Measurements from ENCODE around the gene RIPOR3. TPM values are rescaled to one million over a fixed set of nuclear protein-coding genes. Genes with fewer than 3 reads are reported as not detected.
"Not testable (repeated sequence)": the region's sequence is repeated elsewhere in the genome, so short reads cannot be mapped to it uniquely, and the experiment has no call there.

Gene RIPOR3
- total and polyA plus RNA-seq, 12 donors: 1.6 to 50.2 (median 3.3) TPM

DNA sequence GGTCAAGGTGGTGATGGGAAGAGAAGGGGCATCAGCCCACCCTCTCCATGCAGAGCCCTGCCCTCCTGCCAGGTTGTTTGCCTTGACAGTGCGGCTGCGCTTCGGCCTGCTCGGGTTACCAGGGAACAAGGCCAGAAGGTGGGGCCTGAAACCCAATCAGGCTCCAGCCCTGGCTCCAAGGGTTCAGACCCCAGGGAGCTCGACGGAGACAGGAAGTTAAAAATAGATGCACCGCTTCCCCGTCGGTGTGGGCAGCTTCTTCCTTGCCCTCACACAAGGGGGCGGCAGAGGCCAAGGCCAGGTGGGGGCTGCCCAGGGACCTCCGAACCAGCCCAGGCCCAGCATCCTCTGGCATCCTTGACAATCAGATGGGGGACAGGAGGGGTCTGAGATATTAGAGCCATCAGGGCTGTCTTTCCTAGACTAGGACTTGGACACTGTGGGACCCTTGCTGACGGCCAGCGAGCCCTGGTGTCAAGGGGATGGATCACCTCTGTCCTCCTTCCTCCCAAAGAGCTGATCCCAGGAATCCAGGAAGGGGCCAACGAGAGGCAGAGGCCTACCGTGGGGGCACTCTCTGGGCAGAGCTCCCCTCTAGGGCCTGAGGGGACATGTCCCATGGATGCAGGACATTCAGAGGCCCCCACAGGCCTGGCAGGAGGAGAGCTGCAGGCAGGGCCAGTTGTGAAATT lies 65.2 kb downstream of the RIPOR3 start:
- Histone ChIP-seq H3K36me3 (peaks cover 0 to 6% (median 0%) of the 10 kb centered on the region in 9 donors), H3K4me3 (no peak overlapping the region), H3K27ac (peak overlapping the region in 5 of 10 donors; percentile 18 to 46 (median 34)), H3K4me1 (peaks cover 0 to 27% (median 12%) of the 10 kb centered on the region in 9 donors), H3K27me3 (no peaks in the 10 kb centered on the region), H3K9me3 (peaks cover 0 to 8% (median 5%) of the 10 kb centered on the region in 11 donors)
- TF ChIP-seq, protein P1, sequence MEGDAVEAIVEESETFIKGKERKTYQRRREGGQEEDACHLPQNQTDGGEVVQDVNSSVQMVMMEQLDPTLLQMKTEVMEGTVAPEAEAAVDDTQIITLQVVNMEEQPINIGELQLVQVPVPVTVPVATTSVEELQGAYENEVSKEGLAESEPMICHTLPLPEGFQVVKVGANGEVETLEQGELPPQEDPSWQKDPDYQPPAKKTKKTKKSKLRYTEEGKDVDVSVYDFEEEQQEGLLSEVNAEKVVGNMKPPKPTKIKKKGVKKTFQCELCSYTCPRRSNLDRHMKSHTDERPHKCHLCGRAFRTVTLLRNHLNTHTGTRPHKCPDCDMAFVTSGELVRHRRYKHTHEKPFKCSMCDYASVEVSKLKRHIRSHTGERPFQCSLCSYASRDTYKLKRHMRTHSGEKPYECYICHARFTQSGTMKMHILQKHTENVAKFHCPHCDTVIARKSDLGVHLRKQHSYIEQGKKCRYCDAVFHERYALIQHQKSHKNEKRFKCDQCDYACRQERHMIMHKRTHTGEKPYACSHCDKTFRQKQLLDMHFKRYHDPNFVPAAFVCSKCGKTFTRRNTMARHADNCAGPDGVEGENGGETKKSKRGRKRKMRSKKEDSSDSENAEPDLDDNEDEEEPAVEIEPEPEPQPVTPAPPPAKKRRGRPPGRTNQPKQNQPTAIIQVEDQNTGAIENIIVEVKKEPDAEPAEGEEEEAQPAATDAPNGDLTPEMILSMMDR (IDR thresholded peaks at IDR 0.05): peak; percentile 31 to 75 (median 63)
- 32 to 33% methylated on average over 15 of the region's 15 CpGs for WGBS, 2 donors
- DNase-seq (peak; percentile 58 to 72), ATAC-seq (peak; percentile 54 to 82 (median 70))
- intact Hi-C loops (cut with DNase I): loop anchor here in 7 of 10 donors (1.0 to 10.0 kb wide), 4 partner anchors 87 to 119 kb away; no protein-coding TSS in a partner anchor

DNA sequence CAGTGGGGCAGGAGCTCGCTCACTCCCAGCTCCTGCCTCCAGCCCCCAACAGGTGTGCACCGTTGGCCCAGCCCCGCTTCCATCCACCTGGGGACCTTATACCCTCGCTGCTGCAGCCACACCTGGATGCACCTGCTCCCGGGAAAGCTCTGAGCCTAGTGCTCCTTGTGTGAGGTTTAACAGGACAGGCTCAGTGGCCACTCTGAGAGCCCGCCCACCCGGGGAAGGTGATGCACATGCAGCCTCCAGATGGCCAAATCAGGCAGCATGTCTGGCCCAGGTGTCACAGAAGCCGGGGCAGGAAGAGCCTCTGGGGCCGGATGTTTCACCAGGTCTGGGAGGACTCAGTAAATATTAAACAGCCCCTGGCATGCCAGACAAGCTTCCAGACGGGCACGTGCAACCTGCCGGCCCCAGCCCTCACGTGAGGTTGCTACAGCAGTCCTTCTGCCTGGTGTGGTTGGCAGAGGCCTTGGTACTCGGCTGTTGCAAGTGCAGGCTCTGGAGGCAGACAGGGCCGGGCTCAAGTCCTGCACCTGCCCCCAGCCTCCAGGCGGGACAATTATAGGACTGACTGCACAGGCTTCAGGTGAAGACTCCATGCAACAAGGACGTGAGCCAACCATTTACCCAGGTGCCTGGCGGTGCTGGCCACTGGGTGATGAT lies 66.9 kb downstream of the RIPOR3 start:
- H3K4me1 ChIP-seq: peaks cover 0 to 26% (median 11%) of the 10 kb centered on the region in 9 donors
- whole genome bisulfite sequencing, 2 donors: 80 to 83% methylated on average over 18 of the region's 18 CpGs
- peaks cover 0 to 16% (median 6%) of the 10 kb centered on the region in 11 donors for H3K9me3 ChIP-seq
- no peak overlapping the region for H3K27ac ChIP-seq
- intact Hi-C loops (cut with DNase I): loop anchor here in 6 of 10 donors (5.0 to 10.0 kb wide), 2 partner anchors 118 to 120 kb away; no protein-coding TSS in a partner anchor
- no peak overlapping the region for H3K4me3 ChIP-seq
- TF ChIP-seq, protein P1 (IDR thresholded peaks at IDR 0.05): no peak
- peak in 1 of 8 donors; percentile 3 for ATAC-seq
- peaks cover 0 to 6% (median 0%) of the 10 kb centered on the region in 9 donors for H3K36me3 ChIP-seq
- no peak for DNase-seq
- no peaks in the 10 kb centered on the region for H3K27me3 ChIP-seq

DNA sequence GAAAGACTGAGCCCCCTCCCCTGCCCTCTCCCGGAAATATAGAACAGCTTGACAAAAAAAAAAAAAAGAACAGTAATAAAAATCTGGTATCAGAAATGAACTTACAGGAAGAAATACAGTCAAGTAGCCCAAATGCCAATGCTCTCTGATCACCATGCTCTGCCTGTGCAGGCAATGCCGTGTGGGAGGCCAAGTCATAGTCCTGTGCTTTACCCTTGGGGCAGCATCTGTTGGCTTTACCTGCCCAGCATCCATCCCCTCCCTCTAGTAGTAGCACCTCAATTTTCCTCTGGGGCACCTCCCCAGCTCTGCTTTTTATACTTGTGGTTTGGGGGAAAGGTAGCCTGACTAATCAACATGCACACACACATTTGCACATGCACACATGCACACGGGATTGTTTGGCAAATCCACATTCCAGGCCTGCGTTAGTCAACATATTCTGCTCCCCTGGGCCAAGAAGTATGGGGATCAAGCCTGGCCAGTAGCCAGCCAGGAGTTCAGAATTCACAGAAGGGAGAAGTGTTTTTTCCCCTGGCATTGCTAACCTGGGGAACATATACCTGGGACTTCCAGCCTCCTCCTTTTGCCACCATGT lies 70.2 kb downstream of the RIPOR3 start:
- DNase-seq: no peak
- WGBS, 2 donors: 50 to 85% methylated on average over 4 of the region's 4 CpGs
- intact Hi-C loops (cut with DNase I): loop anchor here in 4 of 10 donors (10.0 kb wide), 1 partner anchor 124 kb away; no protein-coding TSS in a partner anchor

DNA sequence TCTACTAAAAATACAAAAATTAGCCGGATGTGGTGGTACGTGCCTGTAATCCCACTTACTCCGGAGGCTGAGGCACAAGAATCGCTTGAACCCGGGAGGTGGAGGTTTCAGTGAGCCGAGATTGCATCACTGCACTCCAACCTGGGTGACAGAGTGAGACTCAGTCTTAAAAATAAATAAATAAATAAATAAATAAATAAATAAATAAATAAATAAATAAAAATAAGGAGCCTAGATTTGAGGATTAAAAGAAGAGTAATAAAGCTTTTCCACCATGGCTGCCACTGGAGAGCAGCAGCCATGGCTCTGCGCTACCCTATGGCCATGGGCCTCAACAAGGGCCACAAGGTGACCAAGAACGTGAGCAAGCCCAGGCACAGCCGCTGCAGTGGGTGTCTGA lies 70.9 kb downstream of the RIPOR3 start:
- not testable (repeated sequence) for ATAC-seq, H3K27ac ChIP-seq, H3K36me3 ChIP-seq, H3K4me3 ChIP-seq, H3K27me3 ChIP-seq, DNase-seq
- H3K9me3 ChIP-seq: peaks cover 0 to 16% (median 6%) of the 10 kb centered on the region in 11 donors
- WGBS, 2 donors: 96 to 98% methylated on average over 9 of the region's 9 CpGs
- peaks cover 0 to 11% (median 1%) of the 10 kb centered on the region in 9 donors for H3K4me1 ChIP-seq
- intact Hi-C loops (cut with DNase I): loop anchor here in 4 of 10 donors (10.0 kb wide), 1 partner anchor 124 kb away; no protein-coding TSS in a partner anchor

More for the DNA sequence above, 70.2 kb downstream of the RIPOR3 start:
- H3K4me1 ChIP-seq: peaks cover 0 to 18% (median 8%) of the 10 kb centered on the region in 9 donors
- H3K4me3 ChIP-seq: no peak overlapping the region
- H3K9me3 ChIP-seq: peaks cover 0 to 16% (median 6%) of the 10 kb centered on the region in 11 donors
- TF ChIP-seq, protein P1 (IDR thresholded peaks at IDR 0.05): no peak
- no peak overlapping the region for H3K27ac ChIP-seq
- no peaks in the 10 kb centered on the region for H3K27me3 ChIP-seq
- peaks cover 0 to 6% (median 0%) of the 10 kb centered on the region in 9 donors for H3K36me3 ChIP-seq
- ATAC-seq: no peak
